Forelimb muscle (tissue), 1 donor: ENCODE data around the gene APEX2. TPM values are rescaled to one million over a fixed set of nuclear protein-coding genes. Genes with fewer than 3 reads are reported as not detected.
"Not testable (repeated sequence)": the region's sequence is repeated elsewhere in the genome, so short reads cannot be mapped to it uniquely, and the experiment has no call there.

Experiments
- DNase-seq: peaks from one replicate; pipeline ENCODE4 v3.0.0-alpha.2; 2013; ENCODE audit warnings: low read depth
- polyA plus RNA-seq: library from polyadenylated mRNA; unstranded; fragments of 120-200 nt; gene quantifications from one replicate; pipeline ENCODE4 v1.2.1, GENCODE V29; 2013; ENCODE audit not compliant: insufficient read length

APEX2 gene
- polyA plus RNA-seq, 1 donor = 8.5 TPM

DNA sequence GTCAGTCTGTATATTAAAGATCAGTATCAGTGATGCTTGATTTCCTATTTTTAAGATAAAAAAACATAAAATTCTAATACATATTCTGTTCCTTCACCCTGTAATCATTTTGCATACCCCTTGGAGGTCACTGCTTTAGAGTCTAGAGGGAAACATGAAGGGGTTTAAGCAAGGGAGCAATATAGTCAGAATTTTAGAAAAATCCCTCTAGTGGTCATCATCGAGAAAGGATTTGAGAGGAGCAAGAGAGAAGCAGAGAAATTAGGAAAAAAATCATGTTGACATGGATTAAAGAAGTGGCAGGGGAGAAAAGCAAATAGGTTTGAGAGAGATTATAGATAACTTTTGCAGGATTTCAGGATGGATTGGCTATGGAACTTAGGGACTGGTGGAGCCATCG lies 11.1 kb downstream of the APEX2 start:
- DNase-seq = no peak

- DNase-seq = no peak
These were observed 14.7 kb downstream of the APEX2 start for GRCh38 chrX:55014897-55015299.

DNA sequence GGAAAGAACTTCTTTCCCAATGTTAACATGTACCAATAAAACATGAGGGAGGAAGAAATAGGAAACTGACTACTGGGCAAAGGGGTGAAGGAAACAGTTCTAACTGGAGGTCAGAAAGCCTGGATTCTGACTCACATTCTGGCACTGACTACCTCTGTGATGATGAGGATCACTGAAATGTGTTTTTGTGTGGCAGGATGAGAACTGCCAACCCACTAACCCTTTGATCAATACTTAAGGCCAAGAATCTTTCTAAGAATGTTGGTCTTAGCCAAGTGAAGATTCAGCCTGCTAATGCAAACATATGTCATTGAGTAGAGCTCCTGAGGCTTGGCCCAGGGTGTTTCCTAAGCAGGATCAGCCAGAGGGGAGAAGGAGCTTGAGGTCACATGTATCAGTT lies 26.0 kb downstream of the APEX2 start:
- no peak for DNase-seq

GRCh38 chrX:55026840-55027239 lies 26.7 kb downstream of the APEX2 start:
- no peak for DNase-seq

DNA sequence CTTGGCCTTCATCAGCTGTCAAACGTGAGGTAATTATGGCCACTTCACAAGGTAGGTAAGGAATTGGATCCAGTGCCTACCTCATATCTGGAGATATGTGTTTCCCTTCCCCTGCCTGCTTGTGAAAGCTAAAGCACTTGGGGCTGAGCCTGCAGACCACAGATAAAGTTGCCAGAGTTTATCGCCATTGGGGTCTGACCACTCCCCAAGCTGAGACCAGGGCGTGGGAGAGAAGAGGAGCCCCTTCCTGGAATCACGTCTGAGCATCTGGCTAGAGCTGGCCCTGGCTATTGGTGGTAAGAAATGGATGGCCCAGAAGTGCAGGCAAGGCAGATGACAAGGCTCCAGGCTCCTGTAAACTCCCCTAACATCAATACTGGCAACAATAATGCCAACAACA lies 27.9 kb downstream of the APEX2 start:
- no peak for DNase-seq

GRCh38 chrX:55028611-55029010 lies 28.4 kb downstream of the APEX2 start:
- DNase-seq = no peak

- no peak for DNase-seq
These were observed 29.1 kb downstream of the APEX2 start for GRCh38 chrX:55029291-55029690.

DNA sequence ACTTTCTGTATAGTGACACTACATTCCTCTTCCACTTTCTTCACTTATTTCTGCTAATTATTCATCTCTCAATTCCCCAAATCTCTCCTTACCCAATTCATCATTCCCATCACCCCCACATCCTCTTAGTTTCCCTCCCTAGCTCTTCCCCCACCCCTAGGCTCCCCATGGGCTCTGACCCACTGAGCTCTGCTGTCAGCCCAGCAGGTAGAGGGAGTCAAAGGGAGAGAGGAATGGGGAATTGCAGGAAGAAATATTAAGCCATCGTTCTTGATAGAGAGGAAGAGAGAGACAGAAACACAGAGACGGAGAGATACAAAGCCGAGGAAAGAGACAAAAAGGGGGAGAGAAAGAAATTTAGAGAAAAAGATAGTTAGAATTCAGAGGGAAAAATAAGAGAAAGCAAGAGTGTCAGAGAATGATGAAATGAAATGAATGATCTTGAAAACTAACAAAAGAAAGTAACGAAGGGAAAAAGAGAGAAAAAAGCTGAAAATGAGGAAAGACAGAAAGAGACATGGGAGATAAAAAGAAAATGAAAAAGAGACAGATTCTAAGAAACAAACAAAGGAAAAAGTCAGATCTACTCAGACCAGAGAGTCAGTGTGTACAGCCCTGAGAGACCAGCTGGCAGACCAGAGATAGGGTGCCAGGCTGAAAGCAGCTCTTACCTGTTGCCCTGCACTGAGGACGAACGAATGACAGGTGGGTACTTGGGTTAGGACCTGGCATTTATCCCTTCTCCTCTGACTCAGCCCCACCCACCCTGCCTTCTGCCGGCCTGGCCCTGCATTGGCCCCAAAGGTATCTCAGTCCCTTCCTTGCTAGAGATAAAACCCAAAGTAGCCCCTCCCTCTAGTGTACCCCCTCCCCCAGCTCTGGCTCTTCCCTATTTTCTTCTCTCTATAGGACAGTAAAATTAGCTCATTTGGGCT lies 30.4 kb downstream of the APEX2 start, which contains the start of gene ALAS2:
Gene ALAS2, minus strand, starts transcription at position 707 of the 935 bp plus-strand sequence. CDS start 4,977 bp downstream, outside the sequence.
- DNase-seq = no peak

GRCh38 chrX:55033429-55033828 lies 33.3 kb downstream of the APEX2 start:
- no peak for DNase-seq

DNA sequence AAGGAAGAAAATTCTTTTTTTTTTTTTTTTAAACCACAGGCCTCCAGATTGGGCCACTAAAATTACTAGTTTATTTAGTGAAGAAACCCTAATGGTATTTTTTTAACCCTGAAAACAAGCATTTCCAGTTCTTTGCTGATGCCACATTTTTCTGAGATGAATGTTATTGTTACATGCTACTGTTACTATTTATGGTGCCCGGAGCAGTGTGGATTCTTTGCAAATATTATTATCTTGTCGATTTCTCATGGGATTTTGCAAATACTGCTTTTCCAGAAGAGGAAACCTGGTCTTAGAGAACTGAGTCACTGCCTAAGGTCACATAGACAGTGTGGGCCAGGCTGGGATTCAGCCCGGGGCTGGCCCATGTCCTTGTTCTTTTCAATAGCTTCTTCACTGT lies 39.3 kb downstream of the APEX2 start:
- DNase-seq = no peak

- DNase-seq = no peak
These were observed 41.4 kb downstream of the APEX2 start for GRCh38 chrX:55041514-55041913.

GRCh38 chrX:55050599-55050998 lies 50.4 kb downstream of the APEX2 start:
- not testable (repeated sequence) for DNase-seq

- no peak for DNase-seq
These were observed 56.9 kb downstream of the APEX2 start for GRCh38 chrX:55056820-55057674.

GRCh38 chrX:55057675-55058249 lies 57.6 kb downstream of the APEX2 start:
- peak; percentile 35 for DNase-seq

Other genes with a start within 250 kb of the APEX2 start
- gene ITIH6, start 202.1 kb upstream of the APEX2 start, polyA plus RNA-seq = 0.77 TPM
- 941 TPM for gene MAGED2, start 192.6 kb upstream of the APEX2 start, polyA plus RNA-seq
- gene TRO, start 79.5 kb upstream of the APEX2 start, polyA plus RNA-seq = 128 TPM
- 0.82 TPM for gene PFKFB1, start 6.2 kb upstream of the APEX2 start, polyA plus RNA-seq
- 29.3 TPM for gene ALAS2, start 30.6 kb downstream of the APEX2 start, polyA plus RNA-seq
- 0.29 TPM for gene PAGE2B, start 74.7 kb downstream of the APEX2 start, polyA plus RNA-seq
- not detected for gene PAGE2, start 88.7 kb downstream of the APEX2 start, polyA plus RNA-seq
- gene PAGE5, start 220.0 kb downstream of the APEX2 start, polyA plus RNA-seq = not detected